Measurements from ENCODE around the gene CDYL. TPM values are rescaled to one million over a fixed set of nuclear protein-coding genes. Genes with fewer than 3 reads are reported as not detected.

Gene CDYL
- total RNA-seq, 4 donors from 2014 or later = 41.9 to 52.3 (median 45.7) TPM

DNA sequence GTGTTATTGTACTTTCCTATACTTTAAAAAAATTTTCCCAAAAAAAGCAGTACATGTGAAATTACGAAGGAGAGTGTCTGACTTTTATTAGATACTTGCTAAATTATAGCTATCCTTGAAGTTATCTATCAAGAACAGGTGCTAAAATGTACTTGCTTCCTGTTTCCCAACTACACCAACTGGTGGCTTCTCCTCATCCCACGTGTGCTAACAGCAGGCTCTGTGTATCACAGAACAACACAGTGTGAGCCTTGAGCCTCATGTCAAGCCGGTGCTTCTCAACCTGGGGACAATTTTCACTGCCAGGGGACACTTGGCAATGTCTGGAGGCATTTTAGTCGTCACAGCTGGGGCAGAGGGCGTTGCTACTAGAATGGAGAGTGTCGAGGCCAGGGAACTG is 36.2 kb upstream of the CDYL start:
- TF ChIP-seq, protein P1, sequence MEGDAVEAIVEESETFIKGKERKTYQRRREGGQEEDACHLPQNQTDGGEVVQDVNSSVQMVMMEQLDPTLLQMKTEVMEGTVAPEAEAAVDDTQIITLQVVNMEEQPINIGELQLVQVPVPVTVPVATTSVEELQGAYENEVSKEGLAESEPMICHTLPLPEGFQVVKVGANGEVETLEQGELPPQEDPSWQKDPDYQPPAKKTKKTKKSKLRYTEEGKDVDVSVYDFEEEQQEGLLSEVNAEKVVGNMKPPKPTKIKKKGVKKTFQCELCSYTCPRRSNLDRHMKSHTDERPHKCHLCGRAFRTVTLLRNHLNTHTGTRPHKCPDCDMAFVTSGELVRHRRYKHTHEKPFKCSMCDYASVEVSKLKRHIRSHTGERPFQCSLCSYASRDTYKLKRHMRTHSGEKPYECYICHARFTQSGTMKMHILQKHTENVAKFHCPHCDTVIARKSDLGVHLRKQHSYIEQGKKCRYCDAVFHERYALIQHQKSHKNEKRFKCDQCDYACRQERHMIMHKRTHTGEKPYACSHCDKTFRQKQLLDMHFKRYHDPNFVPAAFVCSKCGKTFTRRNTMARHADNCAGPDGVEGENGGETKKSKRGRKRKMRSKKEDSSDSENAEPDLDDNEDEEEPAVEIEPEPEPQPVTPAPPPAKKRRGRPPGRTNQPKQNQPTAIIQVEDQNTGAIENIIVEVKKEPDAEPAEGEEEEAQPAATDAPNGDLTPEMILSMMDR (IDR thresholded peaks at IDR 0.05) = no peak
- TF ChIP-seq POLR2AphosphoS5 (IDR thresholded peaks at IDR 0.05) (no peak), POLR2A (IDR thresholded peaks at IDR 0.05; ENCODE audit: low read depth) (no peak), EP300 (IDR thresholded peaks at IDR 0.05) (no peak)
- Histone ChIP-seq H3K4me1 (no peaks in the 10 kb centered on the region), H3K27ac (replicated peaks in 1 of 4) (no peak overlapping the region), H3K9me3 (no peaks in the 10 kb centered on the region), H3K4me3 (no peak overlapping the region), H3K27me3 (no peaks in the 10 kb centered on the region), H3K36me3 (no peaks in the 10 kb centered on the region)
- DNase-seq (ENCODE audit: extremely low spot score) = no peak
- WGBS = 68% methylated on average over 6 of the region's 6 CpGs
- intact Hi-C loops (cut with DNase I) = no loop called here

GRCh38 chr6:4743062-4743461 is 33.1 kb upstream of the CDYL start:
- no peaks in the 10 kb centered on the region for H3K4me1 ChIP-seq
- intact Hi-C loops (cut with DNase I) = no loop called here
- H3K9me3 ChIP-seq = no peaks in the 10 kb centered on the region
- no peak overlapping the region for H3K27ac ChIP-seq (replicated peaks in 1 of 4)
- no peak for DNase-seq (ENCODE audit: extremely low spot score)
- TF ChIP-seq EP300 (IDR thresholded peaks at IDR 0.05) (no peak), POLR2A (IDR thresholded peaks at IDR 0.05; ENCODE audit: low read depth) (no peak)
- TF ChIP-seq, protein P1 (IDR thresholded peaks at IDR 0.05) = no peak
- WGBS = 62% methylated on average over 2 of the region's 2 CpGs
- no peak overlapping the region for H3K4me3 ChIP-seq
- no peaks in the 10 kb centered on the region for H3K36me3 ChIP-seq
- H3K27me3 ChIP-seq = no peaks in the 10 kb centered on the region

DNA sequence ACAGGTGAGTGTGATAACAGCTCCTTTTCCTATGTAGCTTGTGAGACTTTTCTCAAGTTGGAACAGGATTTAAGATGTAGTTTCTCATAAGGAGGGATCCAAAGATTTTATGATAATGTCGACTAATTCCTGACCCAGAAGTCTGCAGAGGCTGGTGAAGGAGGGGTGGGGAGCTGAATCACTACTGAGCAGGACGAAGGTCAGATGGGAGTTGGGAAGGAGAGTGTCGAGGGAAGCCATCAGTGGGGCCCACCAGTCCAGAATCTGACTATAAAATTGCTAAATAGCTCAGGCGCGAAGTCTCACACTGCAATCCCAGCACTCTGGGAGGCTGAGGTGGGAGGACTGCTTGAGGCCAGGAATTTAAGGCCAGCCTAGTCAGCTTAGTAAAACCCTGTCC is 32.3 kb upstream of the CDYL start:
- H3K36me3 ChIP-seq = no peaks in the 10 kb centered on the region
- WGBS = 83% methylated on average over 5 of the region's 5 CpGs
- DNase-seq (ENCODE audit: extremely low spot score) = no peak
- H3K4me1 ChIP-seq = no peaks in the 10 kb centered on the region
- TF ChIP-seq POLR2A (IDR thresholded peaks at IDR 0.05; ENCODE audit: low read depth) = no peak
- TF ChIP-seq POLR2AphosphoS5 (IDR thresholded peaks at IDR 0.05) = no peak
- TF ChIP-seq, protein P1 (IDR thresholded peaks at IDR 0.05) = no peak
- TF ChIP-seq EP300 (IDR thresholded peaks at IDR 0.05) = no peak
- no peak overlapping the region for H3K27ac ChIP-seq (replicated peaks in 1 of 4)
- no peaks in the 10 kb centered on the region for H3K9me3 ChIP-seq
- intact Hi-C loops (cut with DNase I) = no loop called here
- H3K4me3 ChIP-seq = no peak overlapping the region
- no peaks in the 10 kb centered on the region for H3K27me3 ChIP-seq

GRCh38 chr6:4747588-4747987 is 28.6 kb upstream of the CDYL start:
- no peak for TF ChIP-seq POLR2AphosphoS5 (IDR thresholded peaks at IDR 0.05)
- no peak for TF ChIP-seq POLR2A (IDR thresholded peaks at IDR 0.05; ENCODE audit: low read depth)
- TF ChIP-seq, protein P1 (IDR thresholded peaks at IDR 0.05) = no peak
- TF ChIP-seq EP300 (IDR thresholded peaks at IDR 0.05) = no peak
- Histone ChIP-seq H3K27ac (replicated peaks in 1 of 4) (no peak overlapping the region), H3K4me1 (no peaks in the 10 kb centered on the region), H3K9me3 (no peaks in the 10 kb centered on the region), H3K36me3 (no peaks in the 10 kb centered on the region), H3K27me3 (no peaks in the 10 kb centered on the region), H3K4me3 (no peak overlapping the region)
- no peak for DNase-seq (ENCODE audit: extremely low spot score)
- intact Hi-C loops (cut with DNase I) = no loop called here
- 89% methylated on average over 2 of the region's 2 CpGs for WGBS

DNA sequence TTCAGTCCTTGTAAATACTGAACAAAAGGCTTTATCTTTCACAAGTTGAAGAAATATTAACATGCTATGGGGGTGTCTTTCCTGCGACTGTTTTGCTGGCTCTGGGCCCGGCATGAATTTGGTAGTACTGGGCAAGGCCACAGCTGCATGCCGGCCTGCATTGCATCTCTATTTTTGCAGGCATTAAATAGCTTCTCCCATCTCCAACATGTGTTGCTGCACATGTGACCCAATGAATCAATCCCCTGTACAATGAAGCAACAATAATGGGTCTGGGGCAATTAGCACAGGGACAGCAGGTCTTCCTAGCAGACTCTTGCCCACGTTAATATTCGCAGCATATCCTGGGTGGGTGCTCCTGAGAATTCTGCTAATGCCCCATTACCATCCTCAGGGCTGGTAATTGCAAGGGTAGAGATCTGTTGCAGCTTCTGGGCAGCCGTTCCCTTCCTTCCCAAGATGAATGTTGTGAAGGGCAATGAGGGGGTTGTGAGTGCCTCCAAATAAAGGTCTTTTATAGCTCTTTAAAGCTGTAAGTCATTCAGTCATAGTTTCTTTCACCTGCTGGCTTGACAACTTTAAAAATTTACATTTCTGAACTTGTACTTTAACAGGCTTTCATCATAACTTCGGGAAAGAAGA is 24.3 kb upstream of the CDYL start:
- intact Hi-C loops (cut with DNase I) = no loop called here
- H3K4me1 ChIP-seq = no peaks in the 10 kb centered on the region
- H3K27me3 ChIP-seq = no peaks in the 10 kb centered on the region
- no peak overlapping the region for H3K4me3 ChIP-seq
- no peaks in the 10 kb centered on the region for H3K9me3 ChIP-seq
- TF ChIP-seq POLR2AphosphoS5 (IDR thresholded peaks at IDR 0.05) = no peak
- no peak for TF ChIP-seq POLR2A (IDR thresholded peaks at IDR 0.05; ENCODE audit: low read depth)
- no peak for TF ChIP-seq EP300 (IDR thresholded peaks at IDR 0.05)
- TF ChIP-seq, protein P1 (IDR thresholded peaks at IDR 0.05) = no peak
- 71% methylated on average over 7 of the region's 7 CpGs for WGBS
- no peak overlapping the region for H3K27ac ChIP-seq (replicated peaks in 1 of 4)
- no peaks in the 10 kb centered on the region for H3K36me3 ChIP-seq
- no peak for DNase-seq (ENCODE audit: extremely low spot score)
